MG63 (cell line): ENCODE measurements around the gene DOCK11. TPM values are rescaled to one million over a fixed set of nuclear protein-coding genes. Genes with fewer than 3 reads are reported as not detected.
"Not testable (repeated sequence)": the region's sequence is repeated elsewhere in the genome, so short reads cannot be mapped to it uniquely, and the experiment has no call there.

ENCODE experiments used
- DNase-seq: peaks from one replicate; pipeline ENCODE4 v3.0.0-alpha.2; 2020
- H3K27me3 ChIP-seq: fragments of 250-450 bp; sonication (Bioruptor Pico); 2 replicates; pipeline ENCODE4 v1.5.1; 2020; ENCODE audit warnings: mild to moderate bottlenecking, moderate library complexity
- H3K36me3 ChIP-seq: fragments of 250-450 bp; sonication (Bioruptor Pico); 2 replicates; pipeline ENCODE4 v1.5.1; 2020; ENCODE audit warnings: mild to moderate bottlenecking, moderate library complexity
- H3K4me3 ChIP-seq: fragments of 250-450 bp; sonication (Bioruptor Pico); 2 replicates; pipeline ENCODE4 v1.5.1; 2020; ENCODE audit warnings: mild to moderate bottlenecking, moderate library complexity
- H3K9me3 ChIP-seq: fragments of 250-450 bp; sonication (Bioruptor Pico); 2 replicates; pipeline ENCODE4 v1.5.1; 2020; ENCODE audit warnings: mild to moderate bottlenecking, moderate library complexity
- total RNA-seq: library from RNA; depleted of rRNA; stranded (reverse); fragments of >200 nt; shearing (Covaris generic); gene quantifications from 2 replicates; pipeline ENCODE4 v1.2.3, GENCODE V29; 2014; ENCODE audit warnings: low replicate concordance

DOCK11 gene
- total RNA-seq, 1 experiment from 2014 or later: 6.4 TPM

DNA sequence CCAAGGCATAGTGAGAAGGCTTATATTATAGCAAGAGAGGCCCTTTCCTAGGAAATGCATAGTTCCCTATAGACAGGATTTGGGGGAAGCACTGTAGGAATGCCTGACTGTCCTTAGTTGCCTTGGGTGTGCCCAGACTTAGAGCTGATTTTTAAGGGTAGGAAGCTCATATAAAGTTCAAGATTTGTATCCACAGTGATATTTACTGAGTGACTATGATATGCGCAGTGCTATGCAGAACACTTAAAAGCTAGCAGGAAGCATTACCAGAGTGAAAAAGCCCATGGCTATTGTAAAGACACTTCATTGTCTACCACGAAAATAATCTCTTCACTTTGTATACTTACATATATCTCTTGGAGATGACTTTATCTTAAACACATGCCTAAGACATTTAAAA, 181.7 kb downstream of the DOCK11 start:
- Histone ChIP-seq H3K27me3 (no peaks in the 10 kb centered on the region), H3K9me3 (no peaks in the 10 kb centered on the region), H3K36me3 (no peaks in the 10 kb centered on the region), H3K4me3 (no peak overlapping the region)
- no peak for DNase-seq

- no peak for DNase-seq
- Histone ChIP-seq H3K4me3 (no peak overlapping the region), H3K36me3 (no peaks in the 10 kb centered on the region), H3K27me3 (no peaks in the 10 kb centered on the region), H3K9me3 (no peaks in the 10 kb centered on the region)
Measured at GRCh38 chrX:118679290-118679689, 183.7 kb downstream of the DOCK11 start.

GRCh38 chrX:118682258-118683014, 186.8 kb downstream of the DOCK11 start:
- Histone ChIP-seq H3K36me3 (no peaks in the 10 kb centered on the region), H3K9me3 (no peaks in the 10 kb centered on the region), H3K27me3 (no peaks in the 10 kb centered on the region), H3K4me3 (no peak overlapping the region)
- DNase-seq: no peak

- H3K4me3 ChIP-seq: no peak overlapping the region
- H3K9me3 ChIP-seq: no peaks in the 10 kb centered on the region
- H3K36me3 ChIP-seq: no peaks in the 10 kb centered on the region
- no peaks in the 10 kb centered on the region for H3K27me3 ChIP-seq
- DNase-seq: no peak
Measured at GRCh38 chrX:118685393-118685792, 189.8 kb downstream of the DOCK11 start.

DNA sequence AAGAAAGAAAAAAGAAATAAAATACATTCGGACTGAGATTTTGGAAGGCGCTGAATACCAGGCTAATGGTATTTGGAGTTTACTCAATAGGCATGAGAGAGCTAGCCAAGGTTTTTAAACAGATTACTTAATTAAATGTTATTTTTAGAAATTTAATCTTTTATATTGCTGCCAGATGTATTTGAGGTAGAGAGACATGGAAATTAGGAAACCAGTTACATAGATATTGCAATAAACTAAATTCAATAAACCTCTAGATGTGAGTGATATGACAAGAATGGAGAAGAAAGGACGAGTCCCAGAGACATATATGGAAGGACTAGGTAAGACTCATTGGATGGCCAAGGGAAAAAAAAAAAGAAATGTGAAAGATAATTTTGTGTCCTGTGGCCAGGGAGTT, 193.3 kb downstream of the DOCK11 start:
- Histone ChIP-seq H3K36me3 (no peaks in the 10 kb centered on the region), H3K4me3 (no peak overlapping the region), H3K9me3 (no peaks in the 10 kb centered on the region), H3K27me3 (no peaks in the 10 kb centered on the region)
- no peak for DNase-seq

DNA sequence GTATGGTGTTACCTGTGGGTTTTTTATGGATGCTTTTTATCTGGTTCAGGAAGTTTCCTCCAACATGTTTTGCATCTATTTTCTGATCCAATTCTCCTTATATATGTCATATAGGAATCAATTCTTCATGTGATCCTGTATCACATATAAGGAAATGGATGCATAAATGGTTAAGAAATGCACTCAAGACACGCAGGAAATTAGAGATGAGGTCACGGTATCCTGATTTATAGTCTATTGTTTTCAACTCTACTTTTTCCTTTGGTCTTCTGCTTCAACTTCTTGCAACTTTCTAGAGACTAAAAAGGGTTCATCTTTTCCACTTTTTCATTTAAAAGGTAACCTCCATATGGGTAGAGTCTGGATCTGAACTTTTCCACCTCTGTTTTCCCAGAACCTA, 198.2 kb downstream of the DOCK11 start:
- Histone ChIP-seq H3K4me3 (no peak overlapping the region), H3K9me3 (no peaks in the 10 kb centered on the region), H3K27me3 (no peaks in the 10 kb centered on the region), H3K36me3 (no peaks in the 10 kb centered on the region)
- no peak for DNase-seq

GRCh38 chrX:118694638-118695037, 199.0 kb downstream of the DOCK11 start:
- Histone ChIP-seq H3K4me3 (no peak overlapping the region), H3K27me3 (no peaks in the 10 kb centered on the region), H3K9me3 (no peaks in the 10 kb centered on the region), H3K36me3 (no peaks in the 10 kb centered on the region)
- no peak for DNase-seq

GRCh38 chrX:118698516-118699170, 203.0 kb downstream of the DOCK11 start:
- no peak overlapping the region for H3K4me3 ChIP-seq
- H3K27me3 ChIP-seq: no peaks in the 10 kb centered on the region
- H3K9me3 ChIP-seq: no peaks in the 10 kb centered on the region
- no peak for DNase-seq
- no peaks in the 10 kb centered on the region for H3K36me3 ChIP-seq

GRCh38 chrX:118702741-118703140, 207.1 kb downstream of the DOCK11 start:
- Histone ChIP-seq H3K9me3 (no peaks in the 10 kb centered on the region), H3K4me3 (no peak overlapping the region), H3K36me3 (no peaks in the 10 kb centered on the region), H3K27me3 (no peaks in the 10 kb centered on the region)
- DNase-seq: no peak

- no peaks in the 10 kb centered on the region for H3K27me3 ChIP-seq
- DNase-seq: no peak
- H3K4me3 ChIP-seq: no peak overlapping the region
- H3K36me3 ChIP-seq: no peaks in the 10 kb centered on the region
- no peaks in the 10 kb centered on the region for H3K9me3 ChIP-seq
Measured at GRCh38 chrX:118706681-118707080, 211.1 kb downstream of the DOCK11 start.

GRCh38 chrX:118714521-118714920, 218.9 kb downstream of the DOCK11 start:
- H3K4me3 ChIP-seq: no peak overlapping the region
- H3K36me3 ChIP-seq: no peaks in the 10 kb centered on the region
- DNase-seq: no peak
- H3K27me3 ChIP-seq: no peaks in the 10 kb centered on the region
- H3K9me3 ChIP-seq: no peaks in the 10 kb centered on the region

DNA sequence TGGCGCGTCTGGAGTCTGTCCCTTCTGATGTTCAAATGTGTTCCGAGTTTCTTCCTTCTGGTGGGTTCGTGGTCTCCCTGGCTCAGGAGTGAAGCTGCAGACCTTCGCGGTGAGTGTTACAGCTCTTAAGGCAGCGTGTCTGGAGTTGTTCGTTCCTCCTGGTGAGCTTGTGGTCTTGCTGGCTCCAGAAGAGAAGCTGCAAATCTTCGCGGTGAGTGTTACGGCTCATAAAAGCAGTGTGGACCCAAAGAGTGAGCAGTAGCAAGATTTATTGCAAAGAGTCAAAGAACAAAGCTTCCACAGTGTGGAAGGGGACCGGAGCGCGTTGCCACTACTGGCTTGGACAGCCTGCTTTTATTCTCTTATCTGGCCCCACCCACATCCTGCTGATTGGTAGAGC, 220.3 kb downstream of the DOCK11 start:
- H3K9me3 ChIP-seq, H3K36me3 ChIP-seq, H3K27me3 ChIP-seq, H3K4me3 ChIP-seq, DNase-seq: not testable (repeated sequence)

GRCh38 chrX:118716833-118717232, 221.2 kb downstream of the DOCK11 start:
- H3K36me3 ChIP-seq, H3K9me3 ChIP-seq, DNase-seq, H3K27me3 ChIP-seq, H3K4me3 ChIP-seq: not testable (repeated sequence)

DNA sequence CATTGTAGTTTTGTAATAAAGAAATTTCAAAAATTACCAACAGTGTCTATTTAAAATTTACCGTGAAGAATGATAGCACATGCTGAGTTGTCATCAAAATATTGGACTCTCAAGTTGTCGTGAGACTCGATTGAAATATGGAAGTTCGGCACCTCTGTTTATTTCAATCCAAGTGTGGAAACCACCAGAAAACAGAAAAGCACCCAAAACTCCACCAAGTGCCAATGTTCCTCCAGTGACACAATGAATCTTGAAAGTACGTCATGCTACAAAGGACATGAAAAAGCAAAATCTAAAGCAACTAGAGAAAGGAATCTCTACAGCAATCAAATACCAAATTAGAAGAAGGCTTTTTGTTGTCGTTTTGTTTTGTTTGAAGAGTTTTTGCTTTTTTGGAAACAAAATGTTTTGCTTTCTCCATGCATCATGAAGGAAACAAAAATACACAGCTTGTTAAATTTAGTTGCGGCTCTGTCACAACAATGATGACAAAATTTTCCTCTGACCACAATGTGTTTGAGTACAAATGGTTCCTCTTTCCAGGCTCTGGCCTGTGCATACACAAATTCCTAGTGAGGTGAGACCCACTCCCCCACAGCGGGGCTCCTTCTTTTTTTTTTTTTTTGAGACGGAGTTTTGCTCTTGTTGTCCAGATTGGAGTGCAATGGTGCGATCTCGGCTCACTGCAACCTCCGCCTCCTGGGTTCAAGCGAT, 222.2 kb downstream of the DOCK11 start:
- DNase-seq: no peak
- Histone ChIP-seq H3K36me3 (no peaks in the 10 kb centered on the region), H3K9me3 (no peaks in the 10 kb centered on the region), H3K4me3 (no peak overlapping the region), H3K27me3 (no peaks in the 10 kb centered on the region)

- no peak overlapping the region for H3K4me3 ChIP-seq
- DNase-seq: no peak
- no peaks in the 10 kb centered on the region for H3K9me3 ChIP-seq
- no peaks in the 10 kb centered on the region for H3K36me3 ChIP-seq
- no peaks in the 10 kb centered on the region for H3K27me3 ChIP-seq
Measured at GRCh38 chrX:118718737-118719136, 223.1 kb downstream of the DOCK11 start.

GRCh38 chrX:118720058-118720707, 224.6 kb downstream of the DOCK11 start:
- no peaks in the 10 kb centered on the region for H3K36me3 ChIP-seq
- no peak overlapping the region for H3K4me3 ChIP-seq
- no peak for DNase-seq
- no peaks in the 10 kb centered on the region for H3K9me3 ChIP-seq
- no peaks in the 10 kb centered on the region for H3K27me3 ChIP-seq

DNA sequence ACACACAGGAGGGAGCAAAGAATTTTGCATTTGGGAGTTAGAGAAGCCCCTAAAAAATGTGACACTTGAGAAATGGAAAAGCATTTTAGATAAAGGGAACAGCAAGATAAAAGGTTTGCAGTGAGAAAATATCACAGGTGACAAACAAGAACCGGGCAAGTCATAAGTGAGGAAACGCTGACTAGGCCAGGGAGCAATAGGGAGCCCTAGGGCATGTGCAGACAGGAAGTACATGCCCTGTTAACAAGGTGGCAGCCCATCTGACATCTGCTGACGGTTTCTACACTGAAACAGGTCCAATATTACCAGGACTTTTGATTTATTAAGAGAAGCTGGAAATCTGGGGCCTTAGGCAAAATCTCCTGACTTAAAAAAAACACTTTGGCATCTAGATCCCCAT, 227.8 kb downstream of the DOCK11 start:
- H3K4me3 ChIP-seq: no peak overlapping the region
- H3K9me3 ChIP-seq: no peaks in the 10 kb centered on the region

More for the DNA sequence above, 227.8 kb downstream of the DOCK11 start:
- DNase-seq: no peak
- H3K36me3 ChIP-seq: no peaks in the 10 kb centered on the region
- H3K27me3 ChIP-seq: no peaks in the 10 kb centered on the region
